WTC11 (cell line): ENCODE measurements around the gene CNOT6.

Experiments
- ELF4 ChIP-seq: sonication (generic); formaldehyde crosslinking; IDR thresholded peaks from 2 replicates; pipeline ENCODE4 v1.8.1; 2022; ENCODE audit warnings: low read depth, mild to moderate bottlenecking, moderate library complexity, missing genetic modification reagents
- ERG ChIP-seq: fragments of 250-450 bp; sonication (Bioruptor Pico); IDR thresholded peaks from 2 replicates; pipeline ENCODE4 v1.8.0; 2021; ENCODE audit warnings: mild to moderate bottlenecking
- NFYB ChIP-seq: sonication (generic); formaldehyde crosslinking; conservative IDR thresholded peaks from 2 replicates; pipeline ENCODE4 v1.8.0; 2022; ENCODE audit warnings: low read depth, missing genetic modification reagents
- ZNF416 ChIP-seq: fragments of 250-450 bp; sonication (Bioruptor Pico); IDR thresholded peaks from 2 replicates; pipeline ENCODE4 v1.9.0; 2021; ENCODE audit warnings: mild to moderate bottlenecking, inconsistent platforms
- ZSCAN18 ChIP-seq: fragments of 250-450 bp; sonication (Bioruptor Pico); IDR thresholded peaks from 2 replicates; pipeline ENCODE4 v2.1.2; 2022; ENCODE audit warnings: mild to moderate bottlenecking, moderate library complexity

- TF ChIP-seq ZNF416 (CRISPR knock-in tag) (no peak), NFYB (CRISPR knock-in tag) (no peak), ERG (CRISPR knock-in tag) (no peak), ZSCAN18 (no peak), ELF4 (CRISPR knock-in tag) (no peak)
Measured at GRCh38 chr5:180464603-180464970, 29.6 kb upstream of the CNOT6 start.
